ENCODE data around the gene FAM222B. TPM values are rescaled to one million over a fixed set of nuclear protein-coding genes. Genes with fewer than 3 reads are reported as not detected.

FAM222B gene
- polyA plus RNA-seq, 1 donor from 2014 or later = 6.4 TPM

DNA sequence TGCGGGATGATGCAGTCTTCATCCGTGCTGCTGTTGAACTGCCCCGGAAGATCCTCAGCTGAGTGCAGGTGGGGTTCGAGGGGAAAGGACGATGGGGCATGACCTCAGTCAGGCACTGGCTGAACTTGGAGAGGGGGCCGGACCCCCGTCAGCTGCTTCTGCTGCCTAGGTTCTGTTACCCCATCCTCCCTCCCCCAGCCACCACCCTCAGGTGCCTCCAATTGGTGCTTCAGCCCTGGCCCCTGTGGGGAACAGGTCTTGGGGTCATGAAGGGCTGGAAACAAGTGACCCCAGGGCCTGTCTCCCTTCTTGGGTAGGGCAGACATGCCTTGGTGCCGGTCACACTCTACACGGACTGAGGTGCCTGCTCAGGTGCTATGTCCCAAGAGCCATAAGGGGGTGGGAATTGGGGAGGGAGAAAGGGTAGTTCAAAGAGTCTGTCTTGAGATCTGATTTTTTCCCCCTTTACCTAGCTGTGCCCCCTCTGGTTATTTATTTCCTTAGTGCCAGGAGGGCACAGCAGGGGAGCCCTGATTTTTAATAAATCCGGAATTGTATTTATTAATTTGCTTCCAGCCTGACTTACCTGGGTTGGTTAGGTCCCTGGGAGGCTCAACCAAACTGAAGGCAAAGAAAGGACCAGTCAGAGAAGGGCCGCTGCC, 92.9 kb downstream of the FAM222B start:
- no peaks in the 10 kb centered on the region for H3K9me2 ChIP-seq (ENCODE audit: insufficient read depth, low read length)
- no peak overlapping the region for H3K4me2 ChIP-seq (ENCODE audit: low read length)
- H3K27ac ChIP-seq (ENCODE audit: low read length) = peak overlapping the region; percentile 59
- peaks cover 28% of the 10 kb centered on the region for H4K20me1 ChIP-seq (ENCODE audit: insufficient read depth)
- TF ChIP-seq MXI1 (conservative IDR thresholded peaks at IDR 0.05; ENCODE audit: poor library complexity, severe bottlenecking) (no peak), TAF1 (IDR thresholded peaks at IDR 0.05; ENCODE audit: low read depth) (no peak), POLR2AphosphoS5 (IDR thresholded peaks at IDR 0.05) (no peak)
- no peaks in the 10 kb centered on the region for H3K27me3 ChIP-seq (ENCODE audit: insufficient read depth, low read depth, low read length)
- peak overlapping the region; percentile 56 for H3K9ac ChIP-seq (ENCODE audit: low read length)
- peaks cover 36% of the 10 kb centered on the region for H3K79me2 ChIP-seq (replicated peaks; ENCODE audit: insufficient read depth, low read length)
- H3K9me3 ChIP-seq (ENCODE audit: low read length) = no peaks in the 10 kb centered on the region
- peaks cover 22% of the 10 kb centered on the region for H3K36me3 ChIP-seq (ENCODE audit: insufficient read depth, low read length)
- peak overlapping the region; percentile 39 for H3K4me3 ChIP-seq (ENCODE audit: low read length)
- peaks cover 4% of the 10 kb centered on the region for H3F3A ChIP-seq (ENCODE audit: insufficient read depth, low read length, poor library complexity, severe bottlenecking)
- no peak overlapping the region for H2AFZ ChIP-seq (ENCODE audit: low read depth, low read length)

DNA sequence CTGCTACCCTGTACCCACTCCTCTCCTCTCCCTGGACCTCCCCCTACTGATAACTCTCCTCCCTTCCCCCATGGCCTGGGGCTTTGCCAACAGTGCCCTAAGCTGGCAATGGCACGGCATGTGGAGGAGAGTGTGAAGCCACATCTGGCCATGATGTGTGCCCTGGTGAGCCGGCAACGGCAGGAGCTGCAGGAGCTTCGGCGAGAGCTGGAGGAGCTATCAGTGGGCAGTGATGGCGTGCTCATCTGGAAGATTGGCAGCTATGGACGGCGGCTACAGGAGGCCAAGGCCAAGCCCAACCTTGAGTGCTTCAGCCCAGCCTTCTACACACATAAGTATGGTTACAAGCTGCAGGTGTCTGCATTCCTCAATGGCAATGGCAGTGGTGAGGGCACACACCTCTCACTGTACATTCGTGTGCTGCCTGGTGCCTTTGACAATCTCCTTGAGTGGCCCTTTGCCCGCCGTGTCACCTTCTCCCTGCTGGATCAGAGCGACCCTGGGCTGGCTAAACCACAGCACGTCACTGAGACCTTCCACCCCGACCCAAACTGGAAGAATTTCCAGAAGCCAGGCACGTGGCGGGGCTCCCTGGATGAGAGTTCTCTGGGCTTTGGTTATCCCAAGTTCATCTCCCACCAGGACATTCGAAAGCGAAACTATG, 93.6 kb downstream of the FAM222B start:
- peaks cover 22% of the 10 kb centered on the region for H3K36me3 ChIP-seq (ENCODE audit: insufficient read depth, low read length)
- peaks cover 28% of the 10 kb centered on the region for H4K20me1 ChIP-seq (ENCODE audit: insufficient read depth)
- peaks cover 43% of the 10 kb centered on the region for H3K79me2 ChIP-seq (replicated peaks; ENCODE audit: insufficient read depth, low read length)

DNA sequence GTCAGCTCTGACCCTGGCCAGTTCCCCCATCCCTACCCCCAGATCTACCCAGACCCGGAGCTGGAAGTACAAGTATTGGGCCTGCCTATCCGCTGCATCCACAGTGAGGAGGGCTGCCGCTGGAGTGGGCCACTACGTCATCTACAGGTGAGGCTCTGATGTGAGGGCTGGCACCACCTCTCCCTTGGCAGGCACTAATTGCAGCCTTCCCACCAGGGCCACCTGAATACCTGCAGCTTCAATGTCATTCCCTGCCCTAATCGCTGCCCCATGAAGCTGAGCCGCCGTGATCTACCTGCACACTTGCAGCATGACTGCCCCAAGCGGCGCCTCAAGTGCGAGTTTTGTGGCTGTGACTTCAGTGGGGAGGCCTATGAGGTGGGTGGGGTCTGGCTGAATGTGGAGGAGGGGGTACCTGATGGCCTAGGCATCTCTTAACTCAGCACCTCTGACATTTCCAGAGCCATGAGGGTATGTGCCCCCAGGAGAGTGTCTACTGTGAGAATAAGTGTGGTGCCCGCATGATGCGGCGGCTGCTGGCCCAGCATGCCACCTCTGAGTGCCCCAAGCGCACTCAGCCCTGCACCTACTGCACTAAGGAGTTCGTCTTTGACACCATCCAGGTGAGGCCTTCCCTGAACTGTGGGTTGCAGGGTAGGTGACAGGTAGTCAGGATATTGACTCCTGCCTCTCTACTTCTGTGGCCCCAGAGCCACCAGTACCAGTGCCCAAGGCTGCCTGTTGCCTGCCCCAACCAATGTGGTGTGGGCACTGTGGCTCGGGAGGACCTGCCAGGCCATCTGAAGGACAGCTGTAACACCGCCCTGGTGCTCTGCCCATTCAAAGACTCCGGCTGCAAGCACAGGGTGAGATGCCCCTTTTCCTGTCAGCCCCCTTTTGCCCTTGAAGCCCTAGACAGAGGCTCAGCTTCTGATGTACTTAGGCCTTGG, 94.5 kb downstream of the FAM222B start:
- no peaks in the 10 kb centered on the region for H3K27me3 ChIP-seq (ENCODE audit: insufficient read depth, low read depth, low read length)
- H3K36me3 ChIP-seq (ENCODE audit: insufficient read depth, low read length) = peaks cover 22% of the 10 kb centered on the region
- no peak overlapping the region for H3K27ac ChIP-seq (ENCODE audit: low read length)
- TF ChIP-seq POLR2AphosphoS5 (IDR thresholded peaks at IDR 0.05) = peak; percentile 5
- TF ChIP-seq EP300 (conservative IDR thresholded peaks at IDR 0.05; ENCODE audit: poor library complexity, severe bottlenecking) = no peak
- H3K9me2 ChIP-seq (ENCODE audit: insufficient read depth, low read length) = no peaks in the 10 kb centered on the region
- no peak overlapping the region for H3K4me3 ChIP-seq (ENCODE audit: low read length)
- H3K9me3 ChIP-seq (ENCODE audit: low read length) = no peaks in the 10 kb centered on the region
- no peak overlapping the region for H2AFZ ChIP-seq (ENCODE audit: low read depth, low read length)
- H3K9ac ChIP-seq (ENCODE audit: low read length) = peak overlapping the region; percentile 7
- peaks cover 28% of the 10 kb centered on the region for H4K20me1 ChIP-seq (ENCODE audit: insufficient read depth)
- H3K4me2 ChIP-seq (ENCODE audit: low read length) = no peak overlapping the region
- peaks cover 43% of the 10 kb centered on the region for H3K79me2 ChIP-seq (replicated peaks; ENCODE audit: insufficient read depth, low read length)
- H3F3A ChIP-seq (ENCODE audit: insufficient read depth, low read length, poor library complexity, severe bottlenecking) = peaks cover 4% of the 10 kb centered on the region

More for the DNA sequence above, 93.6 kb downstream of the FAM222B start:
- Histone ChIP-seq H3K9ac (ENCODE audit: low read length) (peak overlapping the region; percentile 56), H3K4me2 (ENCODE audit: low read length) (no peak overlapping the region), H3K27me3 (ENCODE audit: insufficient read depth, low read depth, low read length) (no peaks in the 10 kb centered on the region), H2AFZ (ENCODE audit: low read depth, low read length) (no peak overlapping the region), H3F3A (ENCODE audit: insufficient read depth, low read length, poor library complexity, severe bottlenecking) (peaks cover 4% of the 10 kb centered on the region), H3K9me3 (ENCODE audit: low read length) (no peaks in the 10 kb centered on the region), H3K4me3 (ENCODE audit: low read length) (peak overlapping the region; percentile 39), H3K27ac (ENCODE audit: low read length) (peak overlapping the region; percentile 59), H3K9me2 (ENCODE audit: insufficient read depth, low read length) (no peaks in the 10 kb centered on the region)
- no peak for TF ChIP-seq MXI1 (conservative IDR thresholded peaks at IDR 0.05; ENCODE audit: poor library complexity, severe bottlenecking)
- no peak for TF ChIP-seq TAF1 (IDR thresholded peaks at IDR 0.05; ENCODE audit: low read depth)
- TF ChIP-seq EP300 (conservative IDR thresholded peaks at IDR 0.05; ENCODE audit: poor library complexity, severe bottlenecking) = no peak
- TF ChIP-seq, protein P1, sequence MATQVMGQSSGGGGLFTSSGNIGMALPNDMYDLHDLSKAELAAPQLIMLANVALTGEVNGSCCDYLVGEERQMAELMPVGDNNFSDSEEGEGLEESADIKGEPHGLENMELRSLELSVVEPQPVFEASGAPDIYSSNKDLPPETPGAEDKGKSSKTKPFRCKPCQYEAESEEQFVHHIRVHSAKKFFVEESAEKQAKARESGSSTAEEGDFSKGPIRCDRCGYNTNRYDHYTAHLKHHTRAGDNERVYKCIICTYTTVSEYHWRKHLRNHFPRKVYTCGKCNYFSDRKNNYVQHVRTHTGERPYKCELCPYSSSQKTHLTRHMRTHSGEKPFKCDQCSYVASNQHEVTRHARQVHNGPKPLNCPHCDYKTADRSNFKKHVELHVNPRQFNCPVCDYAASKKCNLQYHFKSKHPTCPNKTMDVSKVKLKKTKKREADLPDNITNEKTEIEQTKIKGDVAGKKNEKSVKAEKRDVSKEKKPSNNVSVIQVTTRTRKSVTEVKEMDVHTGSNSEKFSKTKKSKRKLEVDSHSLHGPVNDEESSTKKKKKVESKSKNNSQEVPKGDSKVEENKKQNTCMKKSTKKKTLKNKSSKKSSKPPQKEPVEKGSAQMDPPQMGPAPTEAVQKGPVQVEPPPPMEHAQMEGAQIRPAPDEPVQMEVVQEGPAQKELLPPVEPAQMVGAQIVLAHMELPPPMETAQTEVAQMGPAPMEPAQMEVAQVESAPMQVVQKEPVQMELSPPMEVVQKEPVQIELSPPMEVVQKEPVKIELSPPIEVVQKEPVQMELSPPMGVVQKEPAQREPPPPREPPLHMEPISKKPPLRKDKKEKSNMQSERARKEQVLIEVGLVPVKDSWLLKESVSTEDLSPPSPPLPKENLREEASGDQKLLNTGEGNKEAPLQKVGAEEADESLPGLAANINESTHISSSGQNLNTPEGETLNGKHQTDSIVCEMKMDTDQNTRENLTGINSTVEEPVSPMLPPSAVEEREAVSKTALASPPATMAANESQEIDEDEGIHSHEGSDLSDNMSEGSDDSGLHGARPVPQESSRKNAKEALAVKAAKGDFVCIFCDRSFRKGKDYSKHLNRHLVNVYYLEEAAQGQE (IDR thresholded peaks at IDR 0.05; ENCODE audit: borderline replicate concordance) = no peak
- peak; percentile 1 for TF ChIP-seq POLR2AphosphoS5 (IDR thresholded peaks at IDR 0.05)
